ENCODE measurements around the gene ARSK.

ARSK gene

GRCh38 chr5:95554647-95555548, at the start of gene ARSK, which contains the start of gene SKIC3:
Gene ARSK (plus strand): TSS chr5:95555101. CDS start chr5:95555279, 178 bp downstream.
Gene SKIC3 (minus strand): TSS chr5:95554977. CDS start chr5:95547150, 7,827 bp downstream.
- peak; percentile 76 to 97 (median 92) for DNase-seq

GRCh38 chr5:95508550-95508949, 46.4 kb upstream of the ARSK start:
- no peak for DNase-seq

GRCh38 chr5:95511606-95512005, 43.3 kb upstream of the ARSK start:
- DNase-seq, result no peak

GRCh38 chr5:95518417-95518816, 36.5 kb upstream of the ARSK start:
- DNase-seq, result no peak

- DNase-seq, result no peak
Observed at GRCh38 chr5:95519151-95519550, 35.8 kb upstream of the ARSK start.

GRCh38 chr5:95519681-95520080, 35.2 kb upstream of the ARSK start:
- no peak for DNase-seq

GRCh38 chr5:95520206-95520605, 34.7 kb upstream of the ARSK start:
- DNase-seq, result no peak

- no peak for DNase-seq
Observed at GRCh38 chr5:95524423-95524822, 30.5 kb upstream of the ARSK start.

- DNase-seq, result no peak
Observed at GRCh38 chr5:95526871-95527270, 28.0 kb upstream of the ARSK start.

- DNase-seq, result no peak
Observed at GRCh38 chr5:95528565-95528964, 26.3 kb upstream of the ARSK start.

- DNase-seq, result peak in 22 of 56 donors; percentile 0 to 64 (median 18)
Observed at GRCh38 chr5:95530416-95530815, 24.5 kb upstream of the ARSK start.

GRCh38 chr5:95531491-95531890, 23.4 kb upstream of the ARSK start:
- DNase-seq, result no peak

GRCh38 chr5:95532415-95532814, 22.5 kb upstream of the ARSK start:
- no peak for DNase-seq

GRCh38 chr5:95533106-95533505, 21.8 kb upstream of the ARSK start:
- DNase-seq, result no peak

- no peak for DNase-seq
Observed at GRCh38 chr5:95533761-95534160, 21.1 kb upstream of the ARSK start.

- no peak for DNase-seq
Observed at GRCh38 chr5:95537501-95537900, 17.4 kb upstream of the ARSK start.

- DNase-seq, result no peak
Observed at GRCh38 chr5:95543017-95543705, 11.7 kb upstream of the ARSK start.

- no peak for DNase-seq
Observed at GRCh38 chr5:95549030-95549429, 5.9 kb upstream of the ARSK start.

GRCh38 chr5:95554331-95554646, 612 bp upstream of the ARSK start:
- no peak for DNase-seq

- no peak for DNase-seq
Observed at GRCh38 chr5:95555553-95555952, 652 bp downstream of the ARSK start.

GRCh38 chr5:95557841-95558240, 2.9 kb downstream of the ARSK start:
- no peak for DNase-seq

GRCh38 chr5:95562282-95562681, 7.4 kb downstream of the ARSK start:
- DNase-seq, result no peak

GRCh38 chr5:95563367-95563766, 8.5 kb downstream of the ARSK start:
- DNase-seq, result no peak
